ENCODE data around the gene DPP10. TPM values are rescaled to one million over a fixed set of nuclear protein-coding genes. Genes with fewer than 3 reads are reported as not detected.

Gene DPP10
- total RNA-seq, 1 experiment from 2014 or later = not detected

DNA sequence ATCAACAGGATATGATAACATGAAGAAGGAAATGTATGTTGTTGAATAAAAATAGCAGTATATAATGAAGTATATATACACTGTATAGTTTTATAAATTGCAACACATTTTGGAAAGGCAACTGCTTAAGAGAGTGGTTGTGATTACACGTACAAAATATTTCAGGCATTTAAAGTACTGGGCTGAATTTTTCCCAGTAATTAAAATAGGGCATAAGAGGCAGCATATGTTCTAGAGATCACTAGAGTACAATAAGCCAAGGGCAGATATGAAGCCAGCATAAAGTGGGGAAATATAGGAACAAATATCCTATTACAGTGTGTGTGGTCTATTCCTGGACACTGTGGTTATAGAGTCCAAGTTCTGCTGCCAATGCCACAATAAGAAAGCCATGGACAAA lies 14.1 kb downstream of the DPP10 start:
- intact Hi-C loops (cut with micrococcal nuclease; ENCODE audit: unreplicated experiment) (no loop called here), in situ Hi-C loops (cut with HindIII; ENCODE audit: low pct_unique_long_range_greater_than_20kb, low sequenced_read_pairs) (no loop called here)
- ChIA-PET POLR2A (no interaction called here), CTCF (no interaction called here)
- Histone ChIP-seq H3K4me3 (ENCODE audit: low read depth in 2 of 2, low read length in 2 of 2) (no peak overlapping the region), H3K4me1 (ENCODE audit: control insufficient read depth, insufficient read depth, low read length) (no peaks in the 10 kb centered on the region), H3K27ac (ENCODE audit: low read length) (no peak overlapping the region), H3K27me3 (ENCODE audit: control insufficient read depth, insufficient read depth, low read length) (no peaks in the 10 kb centered on the region; the same call in 1 of the 2 replicates), H3K36me3 (ENCODE audit: control insufficient read depth, insufficient read depth, low read length) (no peaks in the 10 kb centered on the region), H3K9me3 (ENCODE audit: control insufficient read depth, insufficient read depth, low read depth, low read length) (no peaks in the 10 kb centered on the region)
- TF ChIP-seq REST (IDR thresholded peaks at IDR 0.05; ENCODE audit: insufficient read depth in 1 of 2, low read depth in 2 of 2, low read length in 1 of 2) = no peak
- no peak for TF ChIP-seq POLR2AphosphoS5 (IDR thresholded peaks at IDR 0.05; ENCODE audit: low read depth, low read length)
- TF ChIP-seq, protein P1, sequence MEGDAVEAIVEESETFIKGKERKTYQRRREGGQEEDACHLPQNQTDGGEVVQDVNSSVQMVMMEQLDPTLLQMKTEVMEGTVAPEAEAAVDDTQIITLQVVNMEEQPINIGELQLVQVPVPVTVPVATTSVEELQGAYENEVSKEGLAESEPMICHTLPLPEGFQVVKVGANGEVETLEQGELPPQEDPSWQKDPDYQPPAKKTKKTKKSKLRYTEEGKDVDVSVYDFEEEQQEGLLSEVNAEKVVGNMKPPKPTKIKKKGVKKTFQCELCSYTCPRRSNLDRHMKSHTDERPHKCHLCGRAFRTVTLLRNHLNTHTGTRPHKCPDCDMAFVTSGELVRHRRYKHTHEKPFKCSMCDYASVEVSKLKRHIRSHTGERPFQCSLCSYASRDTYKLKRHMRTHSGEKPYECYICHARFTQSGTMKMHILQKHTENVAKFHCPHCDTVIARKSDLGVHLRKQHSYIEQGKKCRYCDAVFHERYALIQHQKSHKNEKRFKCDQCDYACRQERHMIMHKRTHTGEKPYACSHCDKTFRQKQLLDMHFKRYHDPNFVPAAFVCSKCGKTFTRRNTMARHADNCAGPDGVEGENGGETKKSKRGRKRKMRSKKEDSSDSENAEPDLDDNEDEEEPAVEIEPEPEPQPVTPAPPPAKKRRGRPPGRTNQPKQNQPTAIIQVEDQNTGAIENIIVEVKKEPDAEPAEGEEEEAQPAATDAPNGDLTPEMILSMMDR (IDR thresholded peaks at IDR 0.05) = no peak
- TF ChIP-seq SIN3A (IDR thresholded peaks at IDR 0.05; ENCODE audit: borderline replicate concordance, insufficient read depth, low read depth, low read length) = no peak
- TF ChIP-seq TCF7L2 (IDR thresholded peaks at IDR 0.05; ENCODE audit: low read depth, low read length) = no peak
- DNase-seq (ENCODE audit: low read depth, low spot score) (no peak), ATAC-seq (no peak)
- BruUV-seq (replicated peaks) = no TSS peak

GRCh38 chr2:114457956-114458355 lies 15.5 kb downstream of the DPP10 start:
- Histone ChIP-seq H3K4me1 (ENCODE audit: control insufficient read depth, insufficient read depth, low read length) (no peaks in the 10 kb centered on the region), H3K4me3 (ENCODE audit: low read depth in 2 of 2, low read length in 2 of 2) (no peak overlapping the region), H3K27ac (ENCODE audit: low read length) (no peak overlapping the region), H3K9me3 (ENCODE audit: control insufficient read depth, insufficient read depth, low read depth, low read length) (no peaks in the 10 kb centered on the region), H3K36me3 (ENCODE audit: control insufficient read depth, insufficient read depth, low read length) (no peaks in the 10 kb centered on the region), H3K27me3 (ENCODE audit: control insufficient read depth, insufficient read depth, low read length) (no peaks in the 10 kb centered on the region; the same call in 1 of the 2 replicates)
- POLR2A ChIA-PET = no interaction called here
- ATAC-seq (no peak), DNase-seq (ENCODE audit: low read depth, low spot score) (no peak)
- TF ChIP-seq, protein P1 (IDR thresholded peaks at IDR 0.05) = no peak
- no peak for TF ChIP-seq REST (IDR thresholded peaks at IDR 0.05; ENCODE audit: insufficient read depth in 1 of 2, low read depth in 2 of 2, low read length in 1 of 2)
- TF ChIP-seq TCF7L2 (IDR thresholded peaks at IDR 0.05; ENCODE audit: low read depth, low read length) = no peak
- TF ChIP-seq POLR2AphosphoS5 (IDR thresholded peaks at IDR 0.05; ENCODE audit: low read depth, low read length) = no peak
- TF ChIP-seq SIN3A (IDR thresholded peaks at IDR 0.05; ENCODE audit: borderline replicate concordance, insufficient read depth, low read depth, low read length) = no peak
- in situ Hi-C loops (cut with HindIII; ENCODE audit: low pct_unique_long_range_greater_than_20kb, low sequenced_read_pairs) (no loop called here), intact Hi-C loops (cut with micrococcal nuclease; ENCODE audit: unreplicated experiment) (no loop called here)
- CTCF ChIA-PET = no interaction called here
- BruUV-seq (replicated peaks) = no TSS peak
